K562 (cell line): ENCODE data around the gene DTX4. TPM values are rescaled to one million over a fixed set of nuclear protein-coding genes. Genes with fewer than 3 reads are reported as not detected.

Experiments
- ADNP ChIP-seq: fragments of 200-800 bp; sonication (Bioruptor generic); IDR thresholded peaks from 2 replicates; pipeline ENCODE4 v1.6.1; 2016; ENCODE audit warnings: missing genetic modification characterization, missing compliant biosample characterization
- CBX8 ChIP-seq: fragments of 200-600 bp; sonication (generic); IDR thresholded peaks from 2 replicates; pipeline ENCODE4 v1.6.1; 2012; ENCODE audit warnings: borderline replicate concordance, mixed run types, low read depth, mild to moderate bottlenecking, moderate library complexity, mixed read lengths, low read length, control low read depth, inconsistent platforms; ENCODE audit not compliant: poor library complexity, severe bottlenecking; ENCODE audit errors: extremely low read depth
- CC2D1A ChIP-seq: fragments of 450-650 bp; IDR thresholded peaks from 2 replicates; pipeline ENCODE4 v1.6.1; 2017; ENCODE audit warnings: mild to moderate bottlenecking
- FOXM1 ChIP-seq, 2 experiments: fragments of 450-650 bp in 1 of 2; sonication (generic) in 1 of 2; formaldehyde crosslinking in 1 of 2; IDR thresholded peaks; 2 replicates each; pipeline versions ENCODE4 v1.6.1 to v1.9.0; 2017 to 2022; ENCODE audit warnings: low read depth in 2 of 2, mild to moderate bottlenecking in 2 of 2, missing genetic modification reagents in 1 of 2, moderate library complexity in 1 of 2
- MEF2D ChIP-seq: conservative IDR thresholded peaks from 2 replicates; pipeline ENCODE4 v1.6.1; 2016; ENCODE audit warnings: low read depth, missing genetic modification characterization, missing compliant biosample characterization
- NFATC3 ChIP-seq: fragments of 450-650 bp; IDR thresholded peaks from 2 replicates; pipeline ENCODE4 v1.6.1; 2017; ENCODE audit warnings: mild to moderate bottlenecking
- PHF20 ChIP-seq: fragments of 450-650 bp; IDR thresholded peaks from 2 replicates; pipeline ENCODE4 v1.6.1; 2018; ENCODE audit not compliant: partially characterized antibody
- PTBP1 ChIP-seq: fragments of 200-400 bp; formaldehyde crosslinking; IDR thresholded peaks from 2 replicates; pipeline ENCODE4 v1.6.1; 2017; ENCODE audit warnings: low read depth, low read length
- TRIM28 ChIP-seq: fragments of 450-650 bp; IDR thresholded peaks from 2 replicates; pipeline ENCODE4 v1.6.1; 2017
- ZNF766 ChIP-seq: fragments of 200-800 bp; sonication (Bioruptor generic); conservative IDR thresholded peaks from 2 replicates; pipeline ENCODE4 v1.6.1; 2016; ENCODE audit warnings: missing genetic modification characterization, missing compliant biosample characterization
- polyA plus RNA-seq, 8 experiments: library from polyadenylated mRNA; depleted of rRNA in 4 of 8; stranded (reverse) in 5 of 8; unstranded in 3 of 8; fragments of >200 nt; fragmentation: Nextera tagmentation in 2 of 8; fragmentation: Illumina TruSeq in 1 of 8; extraction: Ambion mirVana in 2 of 8; extraction: Trizol in 1 of 8; gene quantifications; 2 replicates each; pipeline versions ENCODE4 v1.2.1 to v1.2.3, GENCODE V29; 2011 to 2014; ENCODE audit warnings: inconsistent platforms in 1 of 8, missing spikeins in 1 of 8
- total RNA-seq, 7 experiments: library from RNA; depleted of rRNA in 6 of 7; stranded (reverse); fragments of >200 nt in 6 of 7; fragmentation: Illumina TruSeq in 2 of 7; extraction: Trizol in 2 of 7; gene quantifications; 2 replicates each; pipeline versions ENCODE4 v1.2.1 to v1.2.3, GENCODE V29; 2011 to 2021; ENCODE audit warnings: low replicate concordance in 1 of 7
- TF ChIP-seq, protein P1 (sequence below), 2 experiments: fragments of 450-650 bp; formaldehyde crosslinking in 1 of 2; IDR thresholded peaks; 2 replicates each; pipeline versions ENCODE4 v1.4.0 to v1.6.1; 2014 to 2020; ENCODE audit warnings: mild to moderate bottlenecking in 2 of 2, borderline replicate concordance in 1 of 2, low read depth in 1 of 2
- TF ChIP-seq, protein P2 (sequence below): fragments of 450-650 bp; IDR thresholded peaks from 2 replicates; pipeline ENCODE4 v1.6.1; 2016; ENCODE audit warnings: borderline replicate concordance
- TF ChIP-seq, protein P3 (sequence below): fragments of 450-650 bp; IDR thresholded peaks from 2 replicates; pipeline ENCODE4 v1.6.1; 2016; ENCODE audit warnings: missing biosample characterization, missing genetic modification characterization

The DTX4 gene
- total and polyA plus RNA-seq, 9 of the 15 experiments (the other 6 are each of a cell fraction or from before 2014, with no cell fraction given): 0.03 to 0.47 (median 0.04) TPM; not detected in 4

DNA sequence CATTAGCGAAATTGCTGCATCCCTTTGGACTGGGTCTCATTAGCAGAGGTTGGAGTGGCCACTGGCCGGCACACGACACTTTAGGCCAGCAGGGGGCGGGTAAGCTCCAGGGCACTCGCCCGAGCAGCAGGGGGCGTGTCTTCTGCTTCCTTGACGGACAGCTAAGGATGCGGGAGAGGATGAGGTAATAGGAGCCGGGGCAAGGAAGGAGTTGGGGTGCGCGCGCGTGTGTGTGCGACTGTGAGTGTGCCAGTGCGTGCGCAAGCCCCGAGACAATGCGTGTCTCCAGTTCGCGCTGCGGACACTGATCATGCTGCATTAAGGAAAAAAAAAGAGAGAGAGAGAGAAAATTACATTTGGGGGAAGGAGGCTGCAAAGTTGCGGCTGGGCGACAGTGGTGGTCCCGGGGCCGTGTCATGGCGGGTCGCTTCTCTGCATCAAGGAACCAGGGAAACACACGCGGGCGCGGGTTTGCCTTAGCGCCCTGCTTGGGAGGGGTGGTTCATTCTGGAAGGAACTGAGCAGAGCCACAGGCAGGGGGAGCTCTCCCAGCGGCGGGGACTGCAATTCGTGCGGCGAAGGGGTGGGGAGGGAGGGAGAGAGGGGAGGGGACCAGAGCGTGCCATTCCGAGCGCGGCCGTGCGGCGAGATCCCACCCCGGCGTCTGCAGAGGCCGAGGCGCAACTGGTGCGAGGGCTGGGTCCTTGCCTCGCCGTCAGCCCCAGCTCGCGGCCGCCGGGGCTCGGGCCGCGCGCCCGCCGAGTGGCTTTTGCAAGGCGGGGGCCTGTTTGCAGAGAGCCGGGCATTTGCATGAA lies at the start of gene DTX4 (continued):
- TF ChIP-seq, protein P1, sequence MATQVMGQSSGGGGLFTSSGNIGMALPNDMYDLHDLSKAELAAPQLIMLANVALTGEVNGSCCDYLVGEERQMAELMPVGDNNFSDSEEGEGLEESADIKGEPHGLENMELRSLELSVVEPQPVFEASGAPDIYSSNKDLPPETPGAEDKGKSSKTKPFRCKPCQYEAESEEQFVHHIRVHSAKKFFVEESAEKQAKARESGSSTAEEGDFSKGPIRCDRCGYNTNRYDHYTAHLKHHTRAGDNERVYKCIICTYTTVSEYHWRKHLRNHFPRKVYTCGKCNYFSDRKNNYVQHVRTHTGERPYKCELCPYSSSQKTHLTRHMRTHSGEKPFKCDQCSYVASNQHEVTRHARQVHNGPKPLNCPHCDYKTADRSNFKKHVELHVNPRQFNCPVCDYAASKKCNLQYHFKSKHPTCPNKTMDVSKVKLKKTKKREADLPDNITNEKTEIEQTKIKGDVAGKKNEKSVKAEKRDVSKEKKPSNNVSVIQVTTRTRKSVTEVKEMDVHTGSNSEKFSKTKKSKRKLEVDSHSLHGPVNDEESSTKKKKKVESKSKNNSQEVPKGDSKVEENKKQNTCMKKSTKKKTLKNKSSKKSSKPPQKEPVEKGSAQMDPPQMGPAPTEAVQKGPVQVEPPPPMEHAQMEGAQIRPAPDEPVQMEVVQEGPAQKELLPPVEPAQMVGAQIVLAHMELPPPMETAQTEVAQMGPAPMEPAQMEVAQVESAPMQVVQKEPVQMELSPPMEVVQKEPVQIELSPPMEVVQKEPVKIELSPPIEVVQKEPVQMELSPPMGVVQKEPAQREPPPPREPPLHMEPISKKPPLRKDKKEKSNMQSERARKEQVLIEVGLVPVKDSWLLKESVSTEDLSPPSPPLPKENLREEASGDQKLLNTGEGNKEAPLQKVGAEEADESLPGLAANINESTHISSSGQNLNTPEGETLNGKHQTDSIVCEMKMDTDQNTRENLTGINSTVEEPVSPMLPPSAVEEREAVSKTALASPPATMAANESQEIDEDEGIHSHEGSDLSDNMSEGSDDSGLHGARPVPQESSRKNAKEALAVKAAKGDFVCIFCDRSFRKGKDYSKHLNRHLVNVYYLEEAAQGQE (IDR thresholded peaks at IDR 0.05; ENCODE audit: borderline replicate concordance): peak; percentile 67
- TF ChIP-seq, protein P1 (CRISPR knock-in tag; IDR thresholded peaks at IDR 0.05; ENCODE audit: low read depth): no peak
- TF ChIP-seq, protein P2, sequence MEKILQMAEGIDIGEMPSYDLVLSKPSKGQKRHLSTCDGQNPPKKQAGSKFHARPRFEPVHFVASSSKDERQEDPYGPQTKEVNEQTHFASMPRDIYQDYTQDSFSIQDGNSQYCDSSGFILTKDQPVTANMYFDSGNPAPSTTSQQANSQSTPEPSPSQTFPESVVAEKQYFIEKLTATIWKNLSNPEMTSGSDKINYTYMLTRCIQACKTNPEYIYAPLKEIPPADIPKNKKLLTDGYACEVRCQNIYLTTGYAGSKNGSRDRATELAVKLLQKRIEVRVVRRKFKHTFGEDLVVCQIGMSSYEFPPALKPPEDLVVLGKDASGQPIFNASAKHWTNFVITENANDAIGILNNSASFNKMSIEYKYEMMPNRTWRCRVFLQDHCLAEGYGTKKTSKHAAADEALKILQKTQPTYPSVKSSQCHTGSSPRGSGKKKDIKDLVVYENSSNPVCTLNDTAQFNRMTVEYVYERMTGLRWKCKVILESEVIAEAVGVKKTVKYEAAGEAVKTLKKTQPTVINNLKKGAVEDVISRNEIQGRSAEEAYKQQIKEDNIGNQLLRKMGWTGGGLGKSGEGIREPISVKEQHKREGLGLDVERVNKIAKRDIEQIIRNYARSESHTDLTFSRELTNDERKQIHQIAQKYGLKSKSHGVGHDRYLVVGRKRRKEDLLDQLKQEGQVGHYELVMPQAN: peak; percentile 43; the same call in 1 of the 2 replicates
- TF ChIP-seq ZNF766 (CRISPR knock-in tag) (no peak), MEF2D (tag) (no peak), CC2D1A (peak; percentile 31), ADNP (no peak), TRIM28 (peak; percentile 70; the same call in 1 of the 2 replicates), CBX8 (no peak), PHF20 (no peak), FOXM1 (IDR thresholded peaks at IDR 0.05; ENCODE audit: low read depth) (no peak), FOXM1 (CRISPR knock-in tag; IDR thresholded peaks at IDR 0.05; ENCODE audit: low read depth) (no peak), NFATC3 (no peak), PTBP1 (no peak)
- TF ChIP-seq, protein P3, sequence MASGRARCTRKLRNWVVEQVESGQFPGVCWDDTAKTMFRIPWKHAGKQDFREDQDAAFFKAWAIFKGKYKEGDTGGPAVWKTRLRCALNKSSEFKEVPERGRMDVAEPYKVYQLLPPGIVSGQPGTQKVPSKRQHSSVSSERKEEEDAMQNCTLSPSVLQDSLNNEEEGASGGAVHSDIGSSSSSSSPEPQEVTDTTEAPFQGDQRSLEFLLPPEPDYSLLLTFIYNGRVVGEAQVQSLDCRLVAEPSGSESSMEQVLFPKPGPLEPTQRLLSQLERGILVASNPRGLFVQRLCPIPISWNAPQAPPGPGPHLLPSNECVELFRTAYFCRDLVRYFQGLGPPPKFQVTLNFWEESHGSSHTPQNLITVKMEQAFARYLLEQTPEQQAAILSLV (tag): no peak
